GM12891 (cell line): ENCODE data around the gene ANKRD62.
A peak's percentile ranks its signal among the peaks of the same experiment; 100 is the strongest.

ENCODE experiments used
- DNase-seq: peaks from one replicate; pipeline ENCODE4 v3.0.0; 2011; ENCODE audit warnings: low spot score; ENCODE audit not compliant: insufficient read length
- FAIRE-seq: peaks from 2 replicates; lab custom pipeline; 2011; peaks lifted over from hg19 to GRCh38; lab: Jason Lieb, UNC
- PAX5 ChIP-seq: IDR thresholded peaks from 2 replicates; pipeline ENCODE4 v1.6.1; 2011; ENCODE audit warnings: low read length, moderate library complexity, mild to moderate bottlenecking; ENCODE audit not compliant: insufficient read depth, severe bottlenecking
- POLR2A ChIP-seq: IDR thresholded peaks from 2 replicates; pipeline ENCODE4 v1.6.1; 2011; ENCODE audit warnings: low read depth, low read length, control low read depth
- POLR2AphosphoS5 ChIP-seq: IDR thresholded peaks from 2 replicates; pipeline ENCODE4 v1.6.1; 2011; ENCODE audit warnings: low read depth, low read length, control low read depth
- POU2F2 ChIP-seq: IDR thresholded peaks from 2 replicates; pipeline ENCODE4 v1.6.1; 2011; ENCODE audit warnings: low read depth, mild to moderate bottlenecking, control low read depth, low read length, moderate library complexity
- SPI1 ChIP-seq: IDR thresholded peaks from 2 replicates; pipeline ENCODE4 v1.6.1; 2011; ENCODE audit warnings: low read depth, low read length, control low read depth
- TAF1 ChIP-seq: IDR thresholded peaks from 2 replicates; pipeline ENCODE4 v1.6.1; 2011; ENCODE audit warnings: low read depth, low read length, control low read depth

Gene ANKRD62

GRCh38 chr18:12085136-12085535 is 8.5 kb upstream of the ANKRD62 start:
- no peak for FAIRE-seq

GRCh38 chr18:12085786-12086185 is 7.9 kb upstream of the ANKRD62 start:
- DNase-seq (no peak), FAIRE-seq (no peak)
- TF ChIP-seq TAF1 (no peak), POLR2A (no peak), POU2F2 (no peak), PAX5 (no peak), POLR2AphosphoS5 (no peak), SPI1 (no peak)

More at GRCh38 chr18:12085136-12085535, 8.5 kb upstream of the ANKRD62 start:
- TF ChIP-seq POU2F2 (no peak), POLR2AphosphoS5 (no peak), SPI1 (no peak)
- no peak for DNase-seq

- DNase-seq (no peak), FAIRE-seq (no peak)
- no peak for TF ChIP-seq POLR2A
- no peak for TF ChIP-seq PAX5
Measured at GRCh38 chr18:12086249-12086648, 7.4 kb upstream of the ANKRD62 start.

- FAIRE-seq (no peak), DNase-seq (no peak)
- TF ChIP-seq TAF1 (no peak), POU2F2 (no peak), POLR2AphosphoS5 (no peak), SPI1 (no peak), PAX5 (no peak), POLR2A (no peak)
Measured at GRCh38 chr18:12086677-12087470, 6.8 kb upstream of the ANKRD62 start.

- FAIRE-seq (no peak), DNase-seq (no peak)
- TF ChIP-seq POU2F2 (no peak), POLR2AphosphoS5 (no peak), TAF1 (no peak), PAX5 (no peak), POLR2A (no peak), SPI1 (no peak)
Measured at GRCh38 chr18:12087471-12088025, 6.1 kb upstream of the ANKRD62 start.

- TF ChIP-seq POLR2A: no peak
- no peak for TF ChIP-seq POU2F2
- no peak for TF ChIP-seq SPI1
- no peak for TF ChIP-seq POLR2AphosphoS5
- TF ChIP-seq TAF1: no peak
- no peak for TF ChIP-seq PAX5
- DNase-seq (no peak), FAIRE-seq (no peak)
Measured at GRCh38 chr18:12088096-12088495, 5.5 kb upstream of the ANKRD62 start.

- FAIRE-seq (no peak), DNase-seq (no peak)
- TF ChIP-seq PAX5 (no peak), SPI1 (no peak), POLR2A (no peak), POU2F2 (no peak), POLR2AphosphoS5 (no peak), TAF1 (no peak)
Measured at GRCh38 chr18:12088731-12089375, 4.8 kb upstream of the ANKRD62 start.

GRCh38 chr18:12091538-12092141 is 2.0 kb upstream of the ANKRD62 start:
- DNase-seq: no peak
- TF ChIP-seq POLR2AphosphoS5 (no peak), POLR2A (no peak), TAF1 (no peak), SPI1 (no peak), PAX5 (no peak), POU2F2 (no peak)
- no peak for FAIRE-seq

- TF ChIP-seq SPI1 (no peak), POLR2A (no peak), POLR2AphosphoS5 (no peak), TAF1 (no peak), POU2F2 (no peak), PAX5 (no peak)
- FAIRE-seq (peak; percentile 80), DNase-seq (no peak)
Measured at GRCh38 chr18:12092398-12093229, 1.0 kb upstream of the ANKRD62 start.
